Esophagus (tissue), 2 donors: Measurements from ENCODE around the gene CEP20. TPM values are rescaled to one million over a fixed set of nuclear protein-coding genes. Genes with fewer than 3 reads are reported as not detected.
"Not testable (repeated sequence)": the region's sequence is repeated elsewhere in the genome, so short reads cannot be mapped to it uniquely, and the experiment has no call there.

ENCODE experiments used
- H3K27ac ChIP-seq, 2 donors: one replicate each; pipeline ENCODE4 v1.5.1; 2013; ENCODE audit warnings: low read depth in 2 of 2, mild to moderate bottlenecking in 2 of 2, inconsistent platforms in 1 of 2, low read length in 1 of 2, moderate library complexity in 1 of 2
- H3K27me3 ChIP-seq, 2 donors: one replicate each; pipeline ENCODE4 v1.6.1; 2013; ENCODE audit warnings: low read length in 2 of 2, control low read depth in 1 of 2, mild to moderate bottlenecking in 1 of 2; ENCODE audit not compliant: insufficient read depth in 2 of 2, control insufficient read depth in 1 of 2
- H3K36me3 ChIP-seq, 2 donors: one replicate each; pipeline ENCODE4 v1.6.1; 2013; ENCODE audit warnings: low read length in 1 of 2; ENCODE audit not compliant: control insufficient read depth in 2 of 2, insufficient read depth in 2 of 2
- H3K4me1 ChIP-seq, 2 donors: one replicate each; pipeline ENCODE4 v1.6.1; 2013; ENCODE audit warnings: low read length in 1 of 2; ENCODE audit not compliant: control insufficient read depth in 2 of 2, insufficient read depth in 2 of 2
- H3K4me3 ChIP-seq, 2 donors: one replicate each; pipeline ENCODE4 v1.5.1; 2013; ENCODE audit warnings: low read length in 2 of 2, mild to moderate bottlenecking in 2 of 2, low read depth in 1 of 2, moderate library complexity in 1 of 2
- H3K9me3 ChIP-seq, 2 donors: one replicate each; pipeline ENCODE4 v1.6.1; 2013; ENCODE audit warnings: mild to moderate bottlenecking in 2 of 2, low read depth in 1 of 2, low read length in 1 of 2, moderate library complexity in 1 of 2; ENCODE audit not compliant: control insufficient read depth in 2 of 2, insufficient read depth in 1 of 2
- WGBS, 2 donors: extraction: QIAGEN DNeasy Blood & Tissue Kit; methylation state at CpG; one replicate each; pipeline ENCODE4 v1.1.7; 2013; 5-methylcytosine and 5-hydroxymethylcytosine counted together
- polyA plus RNA-seq, 2 donors: library from polyadenylated mRNA; stranded (reverse); fragments of 200-250 nt; gene quantifications; one replicate each; pipeline ENCODE4 v1.2.3, GENCODE V29; 2013
- donor health status: healthy with polysubstance abuse.
- donor health status: Bipolar disorder and iron deficiency.

CEP20 gene
- polyA plus RNA-seq, 2 donors: 17.6 to 25.6 TPM

GRCh38 chr16:15854906-15855703 is 33.3 kb downstream of the CEP20 start:
- H3K36me3 ChIP-seq: no peaks in the 10 kb centered on the region
- peaks cover 0 to 10% of the 10 kb centered on the region in 2 donors for H3K27me3 ChIP-seq
- peak overlapping the region in 1 of 2 donors; percentile 41 for H3K4me3 ChIP-seq
- peaks cover 0 to 3% of the 10 kb centered on the region in 2 donors for H3K4me1 ChIP-seq
- WGBS, 2 donors: 54 to 55% methylated on average over 15 of the region's 15 CpGs
- peak overlapping the region; percentile 6 to 77 for H3K27ac ChIP-seq
- no peaks in the 10 kb centered on the region for H3K9me3 ChIP-seq

- H3K27ac ChIP-seq: peak overlapping the region in 1 of 2 donors; percentile 53
- no peaks in the 10 kb centered on the region for H3K36me3 ChIP-seq
- peaks cover 0 to 10% of the 10 kb centered on the region in 2 donors for H3K27me3 ChIP-seq
- peak overlapping the region; percentile 16 to 41 for H3K4me3 ChIP-seq
- H3K4me1 ChIP-seq: peaks cover 0 to 3% of the 10 kb centered on the region in 2 donors
- no peaks in the 10 kb centered on the region for H3K9me3 ChIP-seq
- WGBS, 2 donors: 43 to 49% methylated on average over 3 of the region's 3 CpGs
Measured at GRCh38 chr16:15854061-15854460, 34.3 kb downstream of the CEP20 start.

- Histone ChIP-seq H3K27ac (peak overlapping the region; percentile 9 to 50), H3K4me3 (peak overlapping the region; percentile 10 to 41), H3K36me3 (no peaks in the 10 kb centered on the region), H3K9me3 (no peaks in the 10 kb centered on the region), H3K27me3 (peaks cover 0 to 10% of the 10 kb centered on the region in 2 donors), H3K4me1 (peaks cover 0 to 3% of the 10 kb centered on the region in 2 donors)
- WGBS, 2 donors: 74 to 76% methylated on average over 4 of the region's 4 CpGs
Measured at GRCh38 chr16:15853021-15853420, 35.4 kb downstream of the CEP20 start.

DNA sequence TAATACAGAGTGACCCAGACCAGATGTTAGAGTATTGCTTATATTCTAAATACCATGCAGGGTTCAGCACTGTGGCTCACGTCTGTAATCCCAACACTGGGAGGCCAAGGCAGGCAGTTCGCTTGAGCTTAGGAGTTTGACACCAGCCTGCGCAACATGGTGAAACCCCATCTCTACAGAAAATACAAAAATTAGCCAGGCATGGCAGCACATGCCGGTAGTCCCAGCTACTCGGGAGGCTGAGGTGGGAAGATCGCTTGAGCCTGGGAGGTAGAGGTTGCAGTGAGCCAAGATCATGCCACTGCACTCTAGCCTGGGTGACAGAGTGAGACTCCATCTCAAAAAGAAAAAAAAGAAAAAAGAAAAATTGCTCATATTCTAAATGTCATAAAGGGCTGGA is 37.8 kb downstream of the CEP20 start:
- not testable (repeated sequence) for H3K4me1 ChIP-seq, H3K27me3 ChIP-seq, H3K27ac ChIP-seq, H3K36me3 ChIP-seq, H3K4me3 ChIP-seq, H3K9me3 ChIP-seq
- WGBS, 2 donors: 81 to 84% methylated on average over 6 of the region's 6 CpGs

- Histone ChIP-seq H3K27me3 (no peaks in the 10 kb centered on the region), H3K4me1 (no peaks in the 10 kb centered on the region), H3K27ac (no peak overlapping the region), H3K9me3 (no peaks in the 10 kb centered on the region), H3K36me3 (no peaks in the 10 kb centered on the region), H3K4me3 (peak overlapping the region in 1 of 2 donors; percentile 2)
- 68 to 74% methylated on average over 12 of the region's 12 CpGs for WGBS, 2 donors
Measured at GRCh38 chr16:15849209-15849981, 39.0 kb downstream of the CEP20 start.

DNA sequence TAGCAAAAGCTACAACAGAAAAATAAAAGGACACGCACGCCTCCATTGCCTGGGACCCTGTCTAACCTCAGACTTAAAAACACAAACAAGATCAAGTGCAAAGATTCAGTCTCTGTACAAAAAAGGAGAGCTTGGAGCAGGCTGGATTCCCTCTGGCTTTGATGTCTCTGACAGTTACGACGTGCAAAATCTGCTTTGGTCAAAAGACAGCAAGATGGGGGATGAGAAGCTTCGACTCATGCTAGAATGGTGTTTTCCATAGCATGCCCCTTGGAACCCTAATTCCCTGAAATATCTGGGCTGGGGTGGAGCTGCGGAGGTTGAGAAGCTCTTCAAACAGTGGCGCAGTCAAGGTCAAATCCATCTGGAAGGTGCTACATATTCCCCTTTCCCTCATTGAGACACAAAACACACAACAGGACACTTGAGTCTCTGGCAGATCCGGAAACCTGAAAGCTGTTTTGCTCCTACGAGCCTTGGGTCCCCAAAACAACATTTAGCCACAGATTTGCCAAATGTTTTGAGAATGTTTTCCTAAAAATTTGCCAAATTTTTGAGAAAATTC is 40.7 kb downstream of the CEP20 start:
- WGBS, 2 donors: 63 to 64% methylated on average over 9 of the region's 9 CpGs
- H3K27ac ChIP-seq: peak overlapping the region in 1 of 2 donors; percentile 3
- H3K4me1 ChIP-seq: no peaks in the 10 kb centered on the region
- no peaks in the 10 kb centered on the region for H3K9me3 ChIP-seq
- no peak overlapping the region for H3K4me3 ChIP-seq
- no peaks in the 10 kb centered on the region for H3K27me3 ChIP-seq
- no peaks in the 10 kb centered on the region for H3K36me3 ChIP-seq

GRCh38 chr16:15846510-15846909 is 41.9 kb downstream of the CEP20 start:
- H3K27me3 ChIP-seq: no peaks in the 10 kb centered on the region
- no peaks in the 10 kb centered on the region for H3K36me3 ChIP-seq
- no peaks in the 10 kb centered on the region for H3K4me1 ChIP-seq
- H3K4me3 ChIP-seq: no peak overlapping the region
- 71 to 72% methylated on average over 4 of the region's 4 CpGs for WGBS, 2 donors
- no peak overlapping the region for H3K27ac ChIP-seq
- H3K9me3 ChIP-seq: no peaks in the 10 kb centered on the region

- Histone ChIP-seq H3K4me3 (no peak overlapping the region), H3K36me3 (no peaks in the 10 kb centered on the region), H3K27me3 (no peaks in the 10 kb centered on the region), H3K9me3 (no peaks in the 10 kb centered on the region), H3K27ac (no peak overlapping the region), H3K4me1 (no peaks in the 10 kb centered on the region)
- WGBS, 2 donors: 76 to 81% methylated on average over 6 to 10 of the region's 10 CpGs
Measured at GRCh38 chr16:15843635-15844279, 44.6 kb downstream of the CEP20 start.

GRCh38 chr16:15839204-15839603 is 49.2 kb downstream of the CEP20 start:
- not testable (repeated sequence) for H3K27me3 ChIP-seq, H3K27ac ChIP-seq, H3K36me3 ChIP-seq, H3K4me3 ChIP-seq, H3K4me1 ChIP-seq, H3K9me3 ChIP-seq
- 85 to 87% methylated on average over 8 of the region's 8 CpGs for WGBS, 2 donors
